PC-9 (cell line): Measurements from ENCODE around the gene TMEM18. TPM values are rescaled to one million over a fixed set of nuclear protein-coding genes. Genes with fewer than 3 reads are reported as not detected.

ENCODE experiments used
- BruUV-seq: library from RNA; stranded (reverse); fragments of 400-500 nt; replicated peaks from 2 replicates; lab custom pipeline; 2021; lab: Mats Ljungman, UMichigan
- CTCF ChIA-PET: fragments of 300-600 bp; sonication (Branson Sonifier 250); formaldehyde crosslinking; loops from one replicate; lab custom pipeline; 2022; ENCODE audit warnings: antibody characterized with exemption; lab: Charles Lee
- POLR2A ChIA-PET: fragments of 300-600 bp; sonication (Branson Sonifier 250); formaldehyde crosslinking; loops from one replicate; lab custom pipeline; 2022; ENCODE audit warnings: antibody characterized with exemption; ENCODE audit not compliant: unreplicated experiment; lab: Charles Lee
- DNase-seq, 2 experiments: peaks; one replicate each; pipeline versions ENCODE4 v3.0.0 to v3.0.0-alpha.2; 2015 to 2022; ENCODE audit warnings: mixed read lengths in 1 of 2
- H2AFZ ChIP-seq: fragments of 200-600 bp; sonication (generic); 2 replicates; pipeline ENCODE4 v1.8.1; 2017; ENCODE audit warnings: antibody characterized with exemption
- H3F3A ChIP-seq: fragments of 200-600 bp; sonication (generic); 2 replicates; pipeline ENCODE4 v1.8.1; 2017; ENCODE audit warnings: antibody characterized with exemption, mild to moderate bottlenecking, low read depth; ENCODE audit not compliant: insufficient read depth
- H3K27ac ChIP-seq: fragments of 200-600 bp; sonication (generic); 2 replicates; pipeline ENCODE4 v1.6.1; 2016; ENCODE audit warnings: mixed run types
- H3K27me3 ChIP-seq: fragments of 200-600 bp; sonication (generic); 2 replicates; pipeline ENCODE4 v1.6.1; 2016; ENCODE audit warnings: low read depth, mixed run types; ENCODE audit not compliant: insufficient read depth
- H3K36me3 ChIP-seq: fragments of 200-600 bp; sonication (generic); 2 replicates; pipeline ENCODE4 v1.6.1; 2016; ENCODE audit warnings: low read depth, mixed run types
- H3K4me1 ChIP-seq: fragments of 200-600 bp; sonication (generic); replicated peaks from 2 replicates; pipeline ENCODE4 v1.6.1; 2016; ENCODE audit warnings: mixed run types; ENCODE audit not compliant: insufficient read depth
- H3K4me2 ChIP-seq: fragments of 200-600 bp; sonication (generic); 2 replicates; pipeline ENCODE4 v1.6.1; 2017; ENCODE audit warnings: mixed run types
- H3K4me3 ChIP-seq: fragments of 200-600 bp; sonication (generic); 2 replicates; pipeline ENCODE4 v1.6.1; 2016; ENCODE audit warnings: mixed run types
- H3K79me2 ChIP-seq: fragments of 200-600 bp; sonication (generic); 2 replicates; pipeline ENCODE4 v1.6.1; 2017; ENCODE audit warnings: low read depth, mixed run types
- H3K9me2 ChIP-seq: fragments of 200-600 bp; sonication (generic); 2 replicates; pipeline ENCODE4 v1.8.1; 2017; ENCODE audit warnings: mild to moderate bottlenecking; ENCODE audit not compliant: insufficient read depth
- H3K9me3 ChIP-seq: fragments of 200-600 bp; sonication (generic); 2 replicates; pipeline ENCODE4 v1.8.1; 2016; ENCODE audit warnings: low read depth; ENCODE audit not compliant: insufficient read depth
- H4K20me1 ChIP-seq: fragments of 200-600 bp; sonication (generic); 2 replicates; pipeline ENCODE4 v1.8.1; 2017; ENCODE audit not compliant: insufficient read depth
- CTCF ChIP-seq: fragments of 200-600 bp; sonication (generic); conservative IDR thresholded peaks from 2 replicates; pipeline ENCODE4 v1.6.1; 2017; ENCODE audit warnings: mixed run types, antibody characterized with exemption, mild to moderate bottlenecking, moderate library complexity
- EZH2 ChIP-seq: fragments of 200-600 bp; sonication (generic); IDR thresholded peaks from 2 replicates; pipeline ENCODE4 v1.8.0; 2017; ENCODE audit warnings: antibody characterized with exemption, low read depth
- intact Hi-C: fragments of 100-400 bp; cut with micrococcal nuclease; formaldehyde crosslinking; loops from one replicate; pipeline ENCODE4 v1.10.0; 2022; ENCODE audit not compliant: unreplicated experiment
- total RNA-seq: library from RNA; stranded (reverse); gene quantifications from 2 replicates; pipeline ENCODE4 v1.2.3, GENCODE V29; 2021

The TMEM18 gene
- total RNA-seq, 1 experiment from 2014 or later, result 30.5 TPM

DNA sequence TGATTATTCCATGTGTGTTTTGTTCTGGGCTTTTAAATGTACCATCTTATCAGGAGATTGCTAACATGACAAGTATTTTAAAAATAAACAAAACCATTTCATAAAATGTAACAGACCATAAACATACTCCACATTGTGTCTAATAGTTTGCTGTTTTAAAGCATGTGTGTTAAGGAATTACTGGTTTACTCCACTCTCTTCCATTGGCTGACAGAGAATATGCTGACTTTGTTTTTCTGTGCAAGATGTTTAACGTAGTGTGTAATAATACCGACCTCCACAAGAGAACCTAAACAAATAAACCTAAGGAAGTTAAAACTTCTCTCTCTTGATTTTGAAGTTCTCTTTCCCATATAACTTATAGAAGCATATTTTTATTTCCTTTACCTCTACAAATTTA, 17.0 kb upstream of the TMEM18 start:
- POLR2A ChIA-PET, result no interaction called here
- TF ChIP-seq CTCF (no peak), EZH2 (no peak)
- H3F3A ChIP-seq, result no peaks in the 10 kb centered on the region
- H3K9me2 ChIP-seq, result no peaks in the 10 kb centered on the region
- H2AFZ ChIP-seq, result no peak overlapping the region
- intact Hi-C loops, result no loop called here
- no peaks in the 10 kb centered on the region for H4K20me1 ChIP-seq
- CTCF ChIA-PET, result no interaction called here
- H3K79me2 ChIP-seq, result no peaks in the 10 kb centered on the region
- H3K4me1 ChIP-seq, result peaks cover 5% of the 10 kb centered on the region; the same call in 1 of the 2 replicates
- BruUV-seq, result no TSS peak
- H3K9me3 ChIP-seq, result no peaks in the 10 kb centered on the region
- H3K4me3 ChIP-seq, result no peak overlapping the region
- H3K36me3 ChIP-seq, result no peaks in the 10 kb centered on the region
- peaks cover 59% of the 10 kb centered on the region for H3K27me3 ChIP-seq
- peak in 1 of 2 experiments; percentile 6 for DNase-seq
- H3K27ac ChIP-seq, result no peak overlapping the region
- H3K4me2 ChIP-seq, result no peak overlapping the region

- H3K9me3 ChIP-seq, result no peaks in the 10 kb centered on the region
- no peak overlapping the region for H2AFZ ChIP-seq
- H3K4me1 ChIP-seq, result peaks cover 5% of the 10 kb centered on the region; the same call in 1 of the 2 replicates
- no peak overlapping the region for H3K4me2 ChIP-seq
- no peaks in the 10 kb centered on the region for H3K79me2 ChIP-seq
- no peak overlapping the region for H3K4me3 ChIP-seq
- H3K36me3 ChIP-seq, result no peaks in the 10 kb centered on the region
- TF ChIP-seq EZH2, result no peak
- TF ChIP-seq CTCF, result no peak
- no peak for DNase-seq
- H3K27me3 ChIP-seq, result peaks cover 65% of the 10 kb centered on the region
- no TSS peak for BruUV-seq
- H3F3A ChIP-seq, result no peaks in the 10 kb centered on the region
- intact Hi-C loops, result no loop called here
- ChIA-PET CTCF (no interaction called here), POLR2A (no interaction called here)
- no peak overlapping the region for H3K27ac ChIP-seq
- H3K9me2 ChIP-seq, result no peaks in the 10 kb centered on the region
- no peaks in the 10 kb centered on the region for H4K20me1 ChIP-seq
Observed at GRCh38 chr2:693606-694005, 16.4 kb upstream of the TMEM18 start.

- POLR2A ChIA-PET, result no interaction called here
- Histone ChIP-seq H3K4me1 (peaks cover 5% of the 10 kb centered on the region; the same call in 1 of the 2 replicates), H3K27me3 (peaks cover 73% of the 10 kb centered on the region), H2AFZ (no peak overlapping the region), H3K9me2 (no peaks in the 10 kb centered on the region), H3K79me2 (no peaks in the 10 kb centered on the region), H3K36me3 (no peaks in the 10 kb centered on the region), H3K4me3 (no peak overlapping the region), H4K20me1 (no peaks in the 10 kb centered on the region), H3K9me3 (no peaks in the 10 kb centered on the region), H3F3A (no peaks in the 10 kb centered on the region), H3K27ac (no peak overlapping the region), H3K4me2 (no peak overlapping the region)
- BruUV-seq, result no TSS peak
- intact Hi-C loops, result no loop called here
- peak in 1 of 2 experiments; percentile 16 for DNase-seq
- TF ChIP-seq EZH2 (no peak), CTCF (no peak)
- CTCF ChIA-PET, result no interaction called here
Observed at GRCh38 chr2:692767-693166, 15.6 kb upstream of the TMEM18 start.
